HEK293 (cell line): ENCODE measurements around the gene METTL24.
A peak's percentile ranks its signal among the peaks of the same experiment; 100 is the strongest.

Experiments used
- CTCF ChIA-PET: fragments of 350-600 bp; formaldehyde crosslinking; extraction: SDS; loops from one replicate; lab custom pipeline; 2021; ENCODE audit warnings: antibody characterized with exemption; lab: Yijun Ruan, JAX
- POLR2A ChIA-PET: fragments of 300-600 bp; formaldehyde crosslinking; extraction: SDS; loops from one replicate; lab custom pipeline; 2020; ENCODE audit warnings: antibody characterized with exemption, inconsistent platforms; lab: Yijun Ruan, JAX
- H3K27ac ChIP-seq: fragments of 200-500 bp; sonication (Bioruptor generic); 2 replicates; pipeline ENCODE4 v1.5.1; 2014; ENCODE audit warnings: low read depth, low read length, control low read depth, inconsistent platforms; ENCODE audit errors: extremely low read depth
- H3K36me3 ChIP-seq, 2 experiments: fragments of 200-500 bp in 1 of 2; sonication (Bioruptor generic) in 1 of 2; 1 replicate in 1 of 2; 2 replicates in 1 of 2; pipeline ENCODE4 v1.5.1; 2014 to 2017; ENCODE audit warnings: inconsistent platforms in 2 of 2, low read length in 2 of 2; ENCODE audit not compliant: control insufficient read depth in 2 of 2, insufficient read depth in 1 of 2
- H3K4me1 ChIP-seq: fragments of 200-500 bp; sonication (Bioruptor generic); 2 replicates; pipeline ENCODE4 v1.5.1; 2014; ENCODE audit warnings: mild to moderate bottlenecking, low read length, inconsistent platforms; ENCODE audit not compliant: control insufficient read depth, insufficient read depth
- H3K4me3 ChIP-seq: 2 replicates; pipeline ENCODE4 v1.5.1; 2011; ENCODE audit warnings: low read depth, mild to moderate bottlenecking, control low read depth, low read length, moderate library complexity
- H3K9me3 ChIP-seq: fragments of 200-500 bp; sonication (Bioruptor generic); 2 replicates; pipeline ENCODE4 v1.5.1; 2014; ENCODE audit warnings: low read depth, low read length, inconsistent platforms; ENCODE audit not compliant: control insufficient read depth, insufficient read depth
- BCL11A ChIP-seq: fragments of 450-650 bp; formaldehyde crosslinking; IDR thresholded peaks from 2 replicates; pipeline ENCODE4 v1.5.1; 2016; ENCODE audit warnings: low read depth, missing biosample characterization, missing genetic modification characterization
- CTCF ChIP-seq: fragments of 450-650 bp; formaldehyde crosslinking; IDR thresholded peaks from 2 replicates; pipeline ENCODE4 v1.5.1; 2016; ENCODE audit warnings: missing biosample characterization, missing genetic modification characterization
- ELK4 ChIP-seq: IDR thresholded peaks from 2 replicates; pipeline ENCODE4 v1.6.1; 2011; ENCODE audit warnings: mild to moderate bottlenecking, low read depth, low read length, borderline replicate concordance
- HOXC10 ChIP-seq: sonication (generic); formaldehyde crosslinking; IDR thresholded peaks from 2 replicates; pipeline ENCODE4 v1.8.1; 2023; ENCODE audit warnings: mild to moderate bottlenecking, missing genetic modification reagents
- KLF17 ChIP-seq: fragments of 450-650 bp; formaldehyde crosslinking; IDR thresholded peaks from 2 replicates; pipeline ENCODE4 v1.5.1; 2016; ENCODE audit warnings: missing biosample characterization, missing genetic modification characterization
- ZBTB10 ChIP-seq: fragments of 450-650 bp; formaldehyde crosslinking; IDR thresholded peaks from 2 replicates; pipeline ENCODE4 v1.5.1; 2016; ENCODE audit warnings: missing biosample characterization, missing genetic modification characterization
- ZBTB48 ChIP-seq: fragments of 450-650 bp; formaldehyde crosslinking; IDR thresholded peaks from 2 replicates; pipeline ENCODE4 v1.5.1; 2016; ENCODE audit warnings: missing biosample characterization, missing genetic modification characterization
- ZNF121 ChIP-seq: fragments of 450-650 bp; formaldehyde crosslinking; IDR thresholded peaks from 2 replicates; pipeline ENCODE4 v1.5.1; 2016; ENCODE audit warnings: missing biosample characterization, missing genetic modification characterization
- ZNF138 ChIP-seq: fragments of 450-650 bp; formaldehyde crosslinking; IDR thresholded peaks from 2 replicates; pipeline ENCODE4 v1.5.1; 2016; ENCODE audit warnings: missing biosample characterization, missing genetic modification characterization, borderline replicate concordance
- ZNF175 ChIP-seq: fragments of 450-650 bp; formaldehyde crosslinking; IDR thresholded peaks from 2 replicates; pipeline ENCODE4 v1.5.1; 2016; ENCODE audit warnings: missing biosample characterization, missing genetic modification characterization
- ZNF18 ChIP-seq: fragments of 450-650 bp; formaldehyde crosslinking; IDR thresholded peaks from 2 replicates; pipeline ENCODE4 v1.5.1; 2016; ENCODE audit warnings: missing biosample characterization, missing genetic modification characterization
- ZNF184 ChIP-seq: fragments of 450-650 bp; IDR thresholded peaks from 2 replicates; pipeline ENCODE4 v1.5.1; 2018; ENCODE audit warnings: missing biosample characterization, mild to moderate bottlenecking, missing genetic modification characterization
- ZNF202 ChIP-seq: fragments of 450-650 bp; formaldehyde crosslinking; IDR thresholded peaks from 2 replicates; pipeline ENCODE4 v1.5.1; 2016; ENCODE audit warnings: missing biosample characterization, missing genetic modification characterization, borderline replicate concordance
- ZNF26 ChIP-seq: fragments of 450-650 bp; formaldehyde crosslinking; IDR thresholded peaks from 2 replicates; pipeline ENCODE4 v1.5.1; 2016; ENCODE audit warnings: missing biosample characterization, missing genetic modification characterization
- ZNF354C ChIP-seq: fragments of 450-650 bp; formaldehyde crosslinking; IDR thresholded peaks from 2 replicates; pipeline ENCODE4 v1.5.1; 2016; ENCODE audit warnings: missing biosample characterization, missing genetic modification characterization, low read depth, borderline replicate concordance
- ZNF449 ChIP-seq: fragments of 450-650 bp; formaldehyde crosslinking; IDR thresholded peaks from 2 replicates; pipeline ENCODE4 v1.5.1; 2017; ENCODE audit warnings: missing biosample characterization, mild to moderate bottlenecking, missing genetic modification characterization, moderate library complexity
- ZNF473 ChIP-seq: fragments of 450-650 bp; formaldehyde crosslinking; IDR thresholded peaks from 2 replicates; pipeline ENCODE4 v1.5.1; 2017; ENCODE audit warnings: missing biosample characterization, missing genetic modification characterization
- ZNF530 ChIP-seq: fragments of 450-650 bp; formaldehyde crosslinking; IDR thresholded peaks from 2 replicates; pipeline ENCODE4 v1.5.1; 2016; ENCODE audit warnings: low read depth, missing biosample characterization, missing genetic modification characterization
- ZNF549 ChIP-seq: fragments of 450-650 bp; IDR thresholded peaks from 2 replicates; pipeline ENCODE4 v1.5.1; 2018; ENCODE audit warnings: missing biosample characterization, missing genetic modification characterization, mild to moderate bottlenecking, inconsistent platforms, moderate library complexity
- ZNF610 ChIP-seq: fragments of 450-650 bp; formaldehyde crosslinking; IDR thresholded peaks from 2 replicates; pipeline ENCODE4 v1.5.1; 2016; ENCODE audit warnings: missing biosample characterization, missing genetic modification characterization, borderline replicate concordance
- ZNF701 ChIP-seq: fragments of 450-650 bp; formaldehyde crosslinking; IDR thresholded peaks from 2 replicates; pipeline ENCODE4 v1.5.1; 2016; ENCODE audit warnings: missing biosample characterization, missing genetic modification characterization
- ZXDB ChIP-seq: fragments of 450-650 bp; formaldehyde crosslinking; IDR thresholded peaks from 2 replicates; pipeline ENCODE4 v1.5.1; 2016; ENCODE audit warnings: missing biosample characterization, missing genetic modification characterization

METTL24 gene

GRCh38 chr6:110366975-110367374 is 8.8 kb upstream of the METTL24 start:
- POLR2A ChIA-PET: interaction anchor here (0.6 to 1.4 kb wide), 2 partner anchors 38 to 187 kb away, joined by 4 to 7 read pairs; partner anchors contain the start of genes CDC40 and WASF1
- TF ChIP-seq ZNF473 (tag by site-specific recombination) (no peak), ZNF549 (tag by site-specific recombination) (no peak), ZNF138 (tag by site-specific recombination) (no peak), ZBTB10 (tag by site-specific recombination) (no peak), ZNF202 (tag by site-specific recombination) (no peak), ZXDB (tag by site-specific recombination) (no peak), HOXC10 (CRISPR knock-in tag) (no peak), BCL11A (no peak), ZNF530 (tag by site-specific recombination) (no peak), ZNF701 (tag by site-specific recombination) (no peak), ZNF449 (tag by site-specific recombination) (no peak), ZNF610 (tag by site-specific recombination) (no peak), ZNF175 (no peak), ELK4 (no peak), ZNF26 (tag by site-specific recombination) (no peak)
- Histone ChIP-seq H3K4me3 (no peak overlapping the region), H3K27ac (no peak overlapping the region), H3K4me1 (no peaks in the 10 kb centered on the region), H3K9me3 (no peaks in the 10 kb centered on the region), H3K36me3 (no peaks in the 10 kb centered on the region)
- CTCF ChIA-PET: interaction anchor here (0.6 to 1.5 kb wide), 3 partner anchors 14 to 644 kb away, joined by 3 read pairs; no protein-coding TSS in a partner anchor

- TF ChIP-seq ZNF121: no peak
- 0 out of 2 replicates have a peak, but pooled peaks have one; percentile 11 for TF ChIP-seq ZBTB48 (tag by site-specific recombination)
- TF ChIP-seq ZNF184 (tag by site-specific recombination): no peak
- TF ChIP-seq CTCF (tag by site-specific recombination): no peak
- TF ChIP-seq ZNF18 (tag by site-specific recombination): 0 out of 2 replicates have a peak, but pooled peaks have one; percentile 43
- TF ChIP-seq KLF17: no peak
- no peak for TF ChIP-seq ZNF354C (tag by site-specific recombination)
- no peaks in the 10 kb centered on the region for H3K4me1 ChIP-seq
- no peaks in the 10 kb centered on the region for H3K36me3 ChIP-seq
- H3K27ac ChIP-seq: no peak overlapping the region
- no peak overlapping the region for H3K4me3 ChIP-seq
- POLR2A ChIA-PET: interaction anchor here (0.6 to 1.4 kb wide), 2 partner anchors 37 to 186 kb away, joined by 4 to 7 read pairs; partner anchors contain the start of genes CDC40 and WASF1
- H3K9me3 ChIP-seq: no peaks in the 10 kb centered on the region
- CTCF ChIA-PET: interaction anchor here (0.6 to 2.5 kb wide), 4 partner anchors 14 to 81 kb away, joined by 3 to 12 read pairs (median 4); no protein-coding TSS in a partner anchor
Measured at GRCh38 chr6:110366256-110366655, 8.1 kb upstream of the METTL24 start.
